Stimulated activated naive B cell treated with anti-CD40 and anti-IgM and Interleukin-4, amounts not matched to agents 10 μg/mL and 1 μg/mL and 100 μg/mL, for 72 hours (primary cell): ENCODE measurements around the gene STIM1.
A peak's percentile ranks its signal among the peaks of the same experiment; 100 is the strongest.
"Not testable (repeated sequence)": the region's sequence is repeated elsewhere in the genome, so short reads cannot be mapped to it uniquely, and the experiment has no call there.

ENCODE experiments used
- ATAC-seq, 2 donors: fragments of 150-1000 bp; cut with Tn5 transposase; replicated peaks; 2 replicates each; pipeline ENCODE4 v1.10.0; 2021; ENCODE audit warnings: moderate library complexity in 1 of 2
- DNase-seq: peaks from one replicate; pipeline ENCODE4 v3.0.0; 2021
- H3K27ac Mint-ChIP-seq: one replicate; pipeline ENCODE4 v1.8.0; 2022; ENCODE audit warnings: mild to moderate bottlenecking, mixed read lengths
- H3K27me3 Mint-ChIP-seq, 2 donors: one replicate each; pipeline ENCODE4 v1.8.0; 2022; ENCODE audit warnings: mixed read lengths in 2 of 2
- H3K36me3 Mint-ChIP-seq, 2 donors: one replicate each; pipeline ENCODE4 v1.8.0; 2022; ENCODE audit warnings: mixed read lengths in 2 of 2, mild to moderate bottlenecking in 1 of 2
- H3K4me1 Mint-ChIP-seq, 2 donors: one replicate each; pipeline ENCODE4 v1.8.0; 2022; ENCODE audit warnings: mixed read lengths in 2 of 2, mild to moderate bottlenecking in 1 of 2
- H3K4me3 Mint-ChIP-seq, 2 donors: one replicate each; pipeline ENCODE4 v1.8.0; 2022; ENCODE audit warnings: mild to moderate bottlenecking in 2 of 2, mixed read lengths in 2 of 2, moderate library complexity in 1 of 2
- H3K9me3 Mint-ChIP-seq, 2 donors: one replicate each; pipeline ENCODE4 v1.8.0; 2022; ENCODE audit warnings: mixed read lengths in 2 of 2, mild to moderate bottlenecking in 1 of 2

The STIM1 gene

DNA sequence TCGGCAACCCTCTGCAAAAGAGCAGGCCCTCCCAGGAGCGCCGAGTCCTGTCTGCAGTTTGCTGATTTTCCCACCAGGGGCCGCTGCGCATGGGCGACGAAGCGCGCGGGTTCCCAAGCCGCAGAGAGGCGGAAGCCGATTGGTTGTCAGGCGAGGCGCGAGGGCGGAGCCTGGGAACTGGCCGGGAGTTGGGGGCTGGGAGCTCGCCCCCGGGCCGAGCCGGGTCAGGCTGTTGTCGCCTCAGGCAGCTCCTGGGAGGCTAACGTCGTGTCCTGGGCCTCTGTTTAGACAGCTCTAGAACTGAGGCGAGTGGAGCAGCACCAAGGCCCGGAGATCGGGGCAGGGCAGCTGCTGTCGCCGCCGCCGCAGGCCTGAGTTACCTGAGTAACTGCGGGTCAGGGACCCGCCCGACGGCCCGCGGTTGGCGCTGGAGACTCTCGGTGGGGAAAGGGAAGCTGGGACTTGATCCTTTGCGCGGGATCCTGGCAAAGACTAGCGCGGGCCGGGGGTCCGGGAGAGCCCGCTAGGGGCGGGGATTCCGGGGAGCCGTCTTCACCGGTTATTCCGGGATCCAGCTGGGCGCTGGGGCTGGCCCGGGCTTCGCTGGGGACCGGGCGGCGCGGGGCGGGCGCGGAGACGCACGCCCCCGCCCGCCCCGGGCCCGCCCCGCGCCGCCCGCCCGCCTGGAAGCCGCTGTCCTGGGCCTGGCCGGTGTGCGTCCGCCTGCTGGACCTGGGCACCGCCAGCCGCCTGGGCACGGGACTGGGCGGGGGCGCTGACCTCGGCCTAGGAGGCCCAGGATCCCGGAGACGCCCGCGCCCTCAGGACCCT lies at the start of gene STIM1:
Gene STIM1 (plus strand): TSS at position 688 of the 831 bp plus-strand sequence. CDS start 607 bp downstream, outside the sequence.
- ATAC-seq (peak; percentile 78 to 84), DNase-seq (peak; percentile 99)
- H3K36me3 Mint-ChIP-seq, result peaks cover 0 to 3% of the 10 kb centered on the region in 2 donors
- peak within 1 kb of the TSS; percentile 96 to 98 for H3K4me3 Mint-ChIP-seq
- H3K9me3 Mint-ChIP-seq, result no peaks in the 10 kb centered on the region
- H3K4me1 Mint-ChIP-seq, result peaks cover 48 to 56% of the 10 kb centered on the region in 2 donors
- no peaks in the 10 kb centered on the region for H3K27me3 Mint-ChIP-seq
- peak within 1 kb of the TSS; percentile 97 for H3K27ac Mint-ChIP-seq

DNA sequence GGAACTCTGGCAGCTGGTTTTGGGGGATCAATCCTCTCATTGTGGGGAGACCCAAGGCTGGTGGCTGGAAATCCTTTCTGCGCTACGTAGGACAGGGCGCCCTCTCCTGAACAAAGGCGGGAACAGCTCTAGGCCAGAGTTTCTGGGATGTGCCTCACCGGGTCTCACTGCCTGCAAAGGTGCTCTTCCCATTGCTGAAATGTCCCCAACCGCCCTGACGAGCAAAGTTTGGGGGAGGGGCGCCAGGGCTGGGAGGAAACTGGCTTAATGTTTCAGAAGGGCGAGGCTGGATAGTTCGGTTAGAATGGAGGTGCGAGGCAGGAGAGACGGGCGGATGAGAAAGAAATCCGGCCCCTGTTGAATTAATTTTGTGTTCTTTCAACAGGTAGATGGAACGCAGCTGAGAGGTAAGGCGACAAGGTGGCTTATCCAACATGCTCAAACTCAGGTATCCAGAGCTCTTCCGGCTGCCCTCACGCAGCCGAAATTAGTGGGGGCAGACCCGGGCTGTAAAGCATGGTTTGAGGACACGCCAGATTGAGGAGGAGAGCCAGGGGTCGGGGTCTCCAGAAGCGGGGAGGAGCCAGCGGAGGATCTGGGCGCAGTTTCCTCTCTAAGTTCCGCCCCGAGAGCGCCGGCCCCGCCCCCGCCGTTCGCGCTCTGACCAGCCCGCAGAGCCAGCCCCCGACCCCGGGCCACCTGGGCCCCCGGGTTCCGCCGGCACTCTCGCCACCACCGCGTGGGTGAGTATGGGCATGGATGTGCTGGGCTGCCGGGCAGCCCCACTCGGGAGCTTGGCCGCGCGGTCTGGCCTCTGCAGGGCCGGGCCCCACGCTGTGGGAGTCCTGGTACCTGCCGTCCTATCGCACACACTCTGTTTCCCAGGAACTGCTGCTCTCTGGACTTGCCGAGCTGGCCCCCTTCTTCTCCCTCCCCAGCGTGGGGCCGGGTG lies 47.3 kb upstream of the STIM1 start, which contains the start of gene PGAP2:
Gene PGAP2 (plus strand): TSS at position 652 of the 952 bp plus-strand sequence. CDS start 2,700 bp downstream, outside the sequence.
- DNase-seq (peak; percentile 47), ATAC-seq (peak; percentile 72 to 76)
- H3K27me3 Mint-ChIP-seq, result no peaks in the 10 kb centered on the region
- H3K4me3 Mint-ChIP-seq, result peak within 1 kb of the TSS; percentile 93 to 95
- H3K27ac Mint-ChIP-seq, result peak within 1 kb of the TSS; percentile 65
- H3K36me3 Mint-ChIP-seq, result peaks cover 4 to 12% of the 10 kb centered on the region in 2 donors
- no peaks in the 10 kb centered on the region for H3K9me3 Mint-ChIP-seq
- peaks cover 13% of the 10 kb centered on the region in 2 donors for H3K4me1 Mint-ChIP-seq

- Mint-ChIP-seq H3K27me3 (no peaks in the 10 kb centered on the region), H3K36me3 (peaks cover 4 to 12% of the 10 kb centered on the region in 2 donors), H3K4me3 (peak overlapping the region; percentile 93 to 95), H3K27ac (peak overlapping the region; percentile 52), H3K4me1 (peaks cover 13% of the 10 kb centered on the region in 2 donors), H3K9me3 (no peaks in the 10 kb centered on the region)
- ATAC-seq, result peak; percentile 86 to 87
- no peak for DNase-seq
Observed at GRCh38 chr11:3808861-3809623, 46.4 kb upstream of the STIM1 start.

DNA sequence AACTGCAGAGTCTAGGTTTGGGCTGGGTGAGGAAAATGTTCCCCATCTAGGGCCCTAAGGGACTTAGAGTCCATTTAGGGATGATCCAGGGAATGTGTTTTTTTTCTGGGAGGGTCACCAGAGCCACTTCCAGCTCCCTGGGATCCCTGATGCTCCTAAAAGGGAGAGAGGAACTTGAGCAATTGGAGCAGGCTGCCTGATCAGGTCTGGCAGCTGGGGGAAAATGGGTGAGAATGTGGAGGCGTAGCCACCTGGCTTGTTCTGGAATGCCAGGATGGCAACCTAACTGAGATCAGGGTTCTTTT lies 45.9 kb upstream of the STIM1 start:
- no peak for DNase-seq
- Mint-ChIP-seq H3K4me3 (no peak overlapping the region), H3K27me3 (no peaks in the 10 kb centered on the region), H3K27ac (no peak overlapping the region), H3K4me1 (peaks cover 13% of the 10 kb centered on the region in 2 donors), H3K36me3 (peaks cover 7 to 14% of the 10 kb centered on the region in 2 donors), H3K9me3 (no peaks in the 10 kb centered on the region)
- no peak for ATAC-seq

- Mint-ChIP-seq H3K4me3 (no peak overlapping the region), H3K27ac (peak overlapping the region; percentile 25), H3K36me3 (peaks cover 11 to 17% of the 10 kb centered on the region in 2 donors), H3K27me3 (no peaks in the 10 kb centered on the region), H3K4me1 (peaks cover 13% of the 10 kb centered on the region in 2 donors), H3K9me3 (no peaks in the 10 kb centered on the region)
- DNase-seq (no peak), ATAC-seq (no peak)
Observed at GRCh38 chr11:3810446-3810845, 45.0 kb upstream of the STIM1 start.

- no peak overlapping the region for H3K4me3 Mint-ChIP-seq
- ATAC-seq (no peak), DNase-seq (no peak)
- no peak overlapping the region for H3K27ac Mint-ChIP-seq
- no peaks in the 10 kb centered on the region for H3K27me3 Mint-ChIP-seq
- peaks cover 13% of the 10 kb centered on the region in 2 donors for H3K4me1 Mint-ChIP-seq
- no peaks in the 10 kb centered on the region for H3K9me3 Mint-ChIP-seq
- peaks cover 16 to 19% of the 10 kb centered on the region in 2 donors for H3K36me3 Mint-ChIP-seq
Observed at GRCh38 chr11:3810951-3811350, 44.5 kb upstream of the STIM1 start.

- H3K9me3 Mint-ChIP-seq, H3K4me1 Mint-ChIP-seq, H3K27ac Mint-ChIP-seq, H3K4me3 Mint-ChIP-seq, ATAC-seq, H3K27me3 Mint-ChIP-seq, DNase-seq: not testable (repeated sequence)
- peaks cover 32 to 35% of the 10 kb centered on the region in 2 donors for H3K36me3 Mint-ChIP-seq
Observed at GRCh38 chr11:3814832-3815231, 40.6 kb upstream of the STIM1 start.

GRCh38 chr11:3815845-3816244 lies 39.6 kb upstream of the STIM1 start:
- H3K4me3 Mint-ChIP-seq, result no peak overlapping the region
- H3K36me3 Mint-ChIP-seq, result peaks cover 35 to 36% of the 10 kb centered on the region in 2 donors
- H3K27me3 Mint-ChIP-seq, result no peaks in the 10 kb centered on the region
- H3K9me3 Mint-ChIP-seq, result no peaks in the 10 kb centered on the region
- ATAC-seq (no peak), DNase-seq (no peak)
- no peak overlapping the region for H3K27ac Mint-ChIP-seq
- H3K4me1 Mint-ChIP-seq, result no peaks in the 10 kb centered on the region

GRCh38 chr11:3816673-3817072 lies 38.8 kb upstream of the STIM1 start:
- H3K36me3 Mint-ChIP-seq, result peaks cover 30 to 31% of the 10 kb centered on the region in 2 donors
- H3K27me3 Mint-ChIP-seq, result no peaks in the 10 kb centered on the region
- H3K27ac Mint-ChIP-seq, result no peak overlapping the region
- H3K4me1 Mint-ChIP-seq, result no peaks in the 10 kb centered on the region
- H3K4me3 Mint-ChIP-seq, result no peak overlapping the region
- H3K9me3 Mint-ChIP-seq, result no peaks in the 10 kb centered on the region
- ATAC-seq (no peak), DNase-seq (no peak)

DNA sequence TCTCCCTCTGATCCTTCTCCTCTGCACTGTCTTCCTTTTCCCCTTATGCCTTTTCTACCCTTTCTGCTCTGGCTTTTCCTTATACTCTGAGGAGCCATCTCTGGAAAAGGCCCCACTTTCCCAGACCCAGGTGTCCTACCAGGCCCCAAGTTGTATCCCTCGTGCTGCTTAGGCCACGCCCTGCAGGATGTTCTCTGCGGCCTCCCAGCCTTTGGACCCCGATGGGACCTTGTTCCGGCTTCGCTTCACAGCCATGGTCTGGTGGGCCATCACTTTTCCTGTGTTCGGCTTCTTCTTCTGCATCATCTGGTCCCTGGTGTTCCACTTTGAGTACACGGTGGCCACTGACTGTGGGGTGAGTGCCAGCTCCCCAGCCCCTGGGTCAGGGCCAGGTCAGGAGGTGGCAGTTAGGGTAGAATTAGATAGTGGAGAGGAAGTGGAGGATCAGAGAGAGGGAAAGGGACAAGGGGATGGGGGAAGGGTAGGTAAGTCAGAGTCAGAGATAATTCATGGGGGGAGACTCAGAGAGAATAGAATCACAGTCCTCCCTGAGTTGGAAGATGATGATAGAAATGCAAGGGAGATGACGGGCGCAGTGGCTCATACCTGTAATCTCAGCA lies 38.2 kb upstream of the STIM1 start:
- ATAC-seq, result no peak
- Mint-ChIP-seq H3K4me3 (no peak overlapping the region), H3K9me3 (no peaks in the 10 kb centered on the region), H3K4me1 (no peaks in the 10 kb centered on the region), H3K27ac (peak overlapping the region; percentile 16), H3K27me3 (no peaks in the 10 kb centered on the region), H3K36me3 (peaks cover 27 to 31% of the 10 kb centered on the region in 2 donors)
- no peak for DNase-seq

GRCh38 chr11:3820971-3821370 lies 34.5 kb upstream of the STIM1 start:
- Mint-ChIP-seq H3K27ac (peak overlapping the region; percentile 31), H3K9me3 (no peaks in the 10 kb centered on the region), H3K27me3 (no peaks in the 10 kb centered on the region), H3K4me3 (no peak overlapping the region), H3K4me1 (peaks cover 22 to 28% of the 10 kb centered on the region in 2 donors), H3K36me3 (peaks cover 42 to 46% of the 10 kb centered on the region in 2 donors)
- no peak for DNase-seq
- ATAC-seq, result no peak

DNA sequence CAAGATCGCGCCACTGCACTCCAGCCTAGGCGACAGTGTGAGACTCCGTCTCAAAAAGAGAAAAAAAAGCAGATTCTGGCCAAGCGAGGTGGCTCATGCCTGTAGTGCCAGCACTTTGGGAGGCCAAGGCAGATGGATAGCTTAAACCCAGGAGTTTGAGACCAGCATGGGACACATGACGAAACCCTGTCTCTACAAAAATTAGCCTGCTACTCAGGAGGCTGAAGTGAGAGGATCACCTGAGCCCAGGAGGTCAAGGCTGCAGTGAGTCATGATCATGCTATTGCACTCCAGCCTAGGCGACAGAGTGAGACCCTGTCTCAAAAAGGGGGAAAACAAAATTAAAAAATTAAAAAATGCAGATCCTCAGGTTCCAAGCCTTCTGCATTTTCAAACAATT lies 33.2 kb upstream of the STIM1 start:
- H3K36me3 Mint-ChIP-seq, result peaks cover 45 to 52% of the 10 kb centered on the region in 2 donors
- H3K27me3 Mint-ChIP-seq, result no peaks in the 10 kb centered on the region
- H3K9me3 Mint-ChIP-seq, result no peaks in the 10 kb centered on the region
- no peak overlapping the region for H3K27ac Mint-ChIP-seq
- ATAC-seq, result no peak
- peaks cover 30 to 41% of the 10 kb centered on the region in 2 donors for H3K4me1 Mint-ChIP-seq
- H3K4me3 Mint-ChIP-seq, result no peak overlapping the region
- no peak for DNase-seq

GRCh38 chr11:3823303-3823702 lies 32.2 kb upstream of the STIM1 start:
- Mint-ChIP-seq H3K36me3 (peaks cover 48 to 53% of the 10 kb centered on the region in 2 donors), H3K4me1 (peaks cover 37 to 50% of the 10 kb centered on the region in 2 donors), H3K27ac (peak overlapping the region; percentile 63), H3K4me3 (no peak overlapping the region), H3K9me3 (no peaks in the 10 kb centered on the region), H3K27me3 (no peaks in the 10 kb centered on the region)
- ATAC-seq (peak in 1 of 2 donors; percentile 22), DNase-seq (no peak)
